WI38 (cell line): Measurements from ENCODE around the gene SLC8A3.
A peak's percentile ranks its signal among the peaks of the same experiment; 100 is the strongest.

Source experiments
- H3K4me3 ChIP-seq: 2 replicates; pipeline ENCODE4 v1.5.1; 2011; ENCODE audit warnings: low read depth, mild to moderate bottlenecking, control low read depth, low read length
- CTCF ChIP-seq: IDR thresholded peaks from 2 replicates; pipeline ENCODE4 v1.5.1; 2012; ENCODE audit warnings: low read depth, mild to moderate bottlenecking, control low read depth, low read length

The SLC8A3 gene

GRCh38 chr14:70100071-70100470, 88.7 kb downstream of the SLC8A3 start:
- no peak overlapping the region for H3K4me3 ChIP-seq
- no peak for TF ChIP-seq CTCF

GRCh38 chr14:70098250-70098809, 90.4 kb downstream of the SLC8A3 start:
- no peak for TF ChIP-seq CTCF
- no peak overlapping the region for H3K4me3 ChIP-seq

- H3K4me3 ChIP-seq = no peak overlapping the region
- TF ChIP-seq CTCF = no peak
Measured at GRCh38 chr14:70097576-70098249, 91.0 kb downstream of the SLC8A3 start.

- TF ChIP-seq CTCF = peak; percentile 40
- H3K4me3 ChIP-seq = no peak overlapping the region
Measured at GRCh38 chr14:70096866-70097265, 91.9 kb downstream of the SLC8A3 start.

GRCh38 chr14:70094631-70095030, 94.1 kb downstream of the SLC8A3 start:
- H3K4me3 ChIP-seq = no peak overlapping the region
- no peak for TF ChIP-seq CTCF

- no peak for TF ChIP-seq CTCF
- H3K4me3 ChIP-seq = no peak overlapping the region
Measured at GRCh38 chr14:70094106-70094505, 94.6 kb downstream of the SLC8A3 start.

- no peak overlapping the region for H3K4me3 ChIP-seq
- TF ChIP-seq CTCF = no peak
Measured at GRCh38 chr14:70093156-70093555, 95.6 kb downstream of the SLC8A3 start.
